Right hindlimb (tissue), 1 donor: ENCODE data around the gene NFYC.
A peak's percentile ranks its signal among the peaks of the same experiment; 100 is the strongest.
"Not testable (repeated sequence)": the region's sequence is repeated elsewhere in the genome, so short reads cannot be mapped to it uniquely, and the experiment has no call there.

ENCODE experiments used
- DNase-seq: peaks from one replicate; pipeline ENCODE4 v3.0.0-alpha.2; 2018

NFYC gene

GRCh38 chr1:40665335-40666171, 26.0 kb upstream of the NFYC start, which contains the start of gene RIMS3:
Gene RIMS3, minus strand, starts transcription at chr1:40665682. Its CDS starts 23,757 bp downstream, at chr1:40641925.
- peak; percentile 73 for DNase-seq

- peak; percentile 72 for DNase-seq
Measured at GRCh38 chr1:40668769-40669525, 22.6 kb upstream of the NFYC start.

GRCh38 chr1:40673452-40673851, 18.1 kb upstream of the NFYC start:
- DNase-seq: no peak

GRCh38 chr1:40676501-40676900, 15.0 kb upstream of the NFYC start:
- DNase-seq: no peak

GRCh38 chr1:40679165-40679953, 12.1 kb upstream of the NFYC start:
- DNase-seq: no peak

GRCh38 chr1:40684669-40685068, 6.8 kb upstream of the NFYC start:
- DNase-seq: no peak

GRCh38 chr1:40687059-40687458, 4.4 kb upstream of the NFYC start:
- no peak for DNase-seq

GRCh38 chr1:40687661-40688060, 3.8 kb upstream of the NFYC start:
- no peak for DNase-seq

- DNase-seq: no peak
Measured at GRCh38 chr1:40689737-40690136, 1.8 kb upstream of the NFYC start.

GRCh38 chr1:40690771-40691537, 550 bp upstream of the NFYC start:
- no peak for DNase-seq

- DNase-seq: no peak
Measured at GRCh38 chr1:40692429-40692895, 958 bp downstream of the NFYC start.

GRCh38 chr1:40693425-40693824, 1.9 kb downstream of the NFYC start:
- no peak for DNase-seq

GRCh38 chr1:40694353-40694874, 2.9 kb downstream of the NFYC start:
- no peak for DNase-seq

- DNase-seq: no peak
Measured at GRCh38 chr1:40696294-40696693, 4.8 kb downstream of the NFYC start.

GRCh38 chr1:40697436-40697835, 5.9 kb downstream of the NFYC start:
- DNase-seq: no peak

- DNase-seq: no peak
Measured at GRCh38 chr1:40699787-40700186, 8.3 kb downstream of the NFYC start.

- DNase-seq: no peak
Measured at GRCh38 chr1:40701684-40702083, 10.2 kb downstream of the NFYC start.

- not testable (repeated sequence) for DNase-seq
Measured at GRCh38 chr1:40702810-40703209, 11.3 kb downstream of the NFYC start.

GRCh38 chr1:40703316-40703715, 11.8 kb downstream of the NFYC start:
- no peak for DNase-seq

GRCh38 chr1:40704817-40705733, 13.6 kb downstream of the NFYC start:
- no peak for DNase-seq

- DNase-seq: no peak
Measured at GRCh38 chr1:40706626-40707025, 15.1 kb downstream of the NFYC start.
